GM12873 (cell line): ENCODE data around the gene NKAPD1.

ENCODE experiments used
- CTCF ChIP-seq: IDR thresholded peaks from 2 replicates; pipeline ENCODE4 v1.5.1; 2012; ENCODE audit warnings: low read depth, mild to moderate bottlenecking, moderate library complexity, low read length, control low read depth; ENCODE audit not compliant: insufficient read depth; ENCODE audit errors: missing control alignments

Gene NKAPD1

GRCh38 chr11:112097734-112098528 is 23.8 kb downstream of the NKAPD1 start:
- no peak for TF ChIP-seq CTCF

- TF ChIP-seq CTCF, result no peak
These were observed 26.4 kb downstream of the NKAPD1 start for GRCh38 chr11:112100462-112100861.

GRCh38 chr11:112103446-112103845 is 29.3 kb downstream of the NKAPD1 start:
- TF ChIP-seq CTCF, result no peak

GRCh38 chr11:112106070-112106469 is 32.0 kb downstream of the NKAPD1 start:
- TF ChIP-seq CTCF, result no peak

GRCh38 chr11:112113539-112114457 is 39.7 kb downstream of the NKAPD1 start:
- TF ChIP-seq CTCF, result peak; percentile 77

- no peak for TF ChIP-seq CTCF
These were observed 40.4 kb downstream of the NKAPD1 start for GRCh38 chr11:112114460-112114859.

GRCh38 chr11:112115386-112115785 is 41.3 kb downstream of the NKAPD1 start:
- no peak for TF ChIP-seq CTCF
